Lung (tissue), 12 donors: ENCODE data around the gene GCSAM. TPM values are rescaled to one million over a fixed set of nuclear protein-coding genes. Genes with fewer than 3 reads are reported as not detected.

Source experiments
- ATAC-seq: fragments of 200-7000 bp; cut with Tn5 transposase; one replicate; pipeline ENCODE4 v1.9.1; 2020; ENCODE audit warnings: moderate number of reproducible peaks; ENCODE audit not compliant: insufficient read depth, low FRiP score
- DNase-seq, 3 donors: peaks; one replicate each; pipeline ENCODE4 v3.0.0-alpha.2; 2013 to 2017
- H3K27ac ChIP-seq, 2 donors: one replicate each; pipeline ENCODE4 v1.5.1; 2013; ENCODE audit warnings: mild to moderate bottlenecking in 2 of 2, moderate library complexity in 2 of 2, control low read depth in 1 of 2, inconsistent platforms in 1 of 2, low read depth in 1 of 2, low read length in 1 of 2
- H3K27me3 ChIP-seq, 3 donors: one replicate each; pipeline ENCODE4 v1.5.1; 2013; ENCODE audit warnings: low read length in 2 of 3; ENCODE audit not compliant: control insufficient read depth in 3 of 3, insufficient read depth in 3 of 3
- H3K36me3 ChIP-seq, 4 donors: one replicate each; pipeline ENCODE4 v1.5.1; 2013; ENCODE audit warnings: low read length in 4 of 4, mild to moderate bottlenecking in 1 of 4, moderate library complexity in 1 of 4; ENCODE audit not compliant: control insufficient read depth in 4 of 4, insufficient read depth in 4 of 4
- H3K4me1 ChIP-seq, 5 donors: one replicate each; pipeline ENCODE4 v1.5.1; 2013; ENCODE audit warnings: low read length in 5 of 5, mild to moderate bottlenecking in 2 of 5, moderate library complexity in 1 of 5; ENCODE audit not compliant: control insufficient read depth in 5 of 5, insufficient read depth in 5 of 5
- H3K4me3 ChIP-seq: one replicate; pipeline ENCODE4 v1.5.1; 2013; ENCODE audit warnings: mild to moderate bottlenecking, control low read depth, moderate library complexity
- H3K9ac ChIP-seq, 2 donors: one replicate each; pipeline ENCODE4 v1.5.1; 2013; ENCODE audit warnings: low read length in 2 of 2, control low read depth in 1 of 2; ENCODE audit not compliant: insufficient read depth in 1 of 2
- H3K9me3 ChIP-seq, 4 donors: one replicate each; pipeline ENCODE4 v1.5.1; 2013; ENCODE audit warnings: low read length in 3 of 4, mild to moderate bottlenecking in 1 of 4, moderate library complexity in 1 of 4; ENCODE audit not compliant: control insufficient read depth in 4 of 4, insufficient read depth in 3 of 4
- CTCF ChIP-seq: IDR thresholded peaks from 2 replicates; pipeline ENCODE4 v1.5.1; 2012; ENCODE audit warnings: mild to moderate bottlenecking; ENCODE audit errors: control extremely low read depth, extremely low read depth
- WGBS, 2 donors: extraction: QIAGEN DNeasy Blood & Tissue Kit; methylation state at CpG; one replicate each; pipeline ENCODE4 v1.1.7; 2013; 5-methylcytosine and 5-hydroxymethylcytosine counted together
- polyA plus RNA-seq, 2 donors: library from polyadenylated mRNA; stranded (reverse); fragments of 200-250 nt; gene quantifications; one replicate each; pipeline ENCODE4 v1.2.1, GENCODE V29; 2013
- total RNA-seq, 2 donors: library from RNA; depleted of rRNA in 1 of 2; stranded (reverse); fragments of >200 nt in 1 of 2; gene quantifications; one replicate each; pipeline ENCODE4 v1.2.1, GENCODE V29; 2014 to 2021
- donor health status: control.
- donor health status: control.
- donor health status: Bipolar disorder and iron deficiency.
- donor health status: healthy.
- donor health status: DM: yes; HTN: yes; CAD: no.

Gene GCSAM
- total and polyA plus RNA-seq, 4 donors, result 0.14 to 0.97 (median 0.47) TPM

GRCh38 chr3:112129925-112130637, 3.0 kb downstream of the GCSAM start:
- ATAC-seq, result no peak
- no peak overlapping the region for H3K9ac ChIP-seq
- no peaks in the 10 kb centered on the region for H3K27me3 ChIP-seq
- H3K9me3 ChIP-seq, result no peaks in the 10 kb centered on the region
- peaks cover 0 to 5% (median 0%) of the 10 kb centered on the region in 5 donors for H3K4me1 ChIP-seq
- TF ChIP-seq CTCF, result no peak
- no peak overlapping the region for H3K27ac ChIP-seq
- no peak for DNase-seq
- no peak overlapping the region for H3K4me3 ChIP-seq
- peaks cover 0 to 1% (median 0%) of the 10 kb centered on the region in 4 donors for H3K36me3 ChIP-seq
- 76 to 88% methylated on average over 4 of the region's 4 CpGs for WGBS, 2 donors

- Histone ChIP-seq H3K9me3 (no peaks in the 10 kb centered on the region), H3K9ac (no peak overlapping the region), H3K27me3 (no peaks in the 10 kb centered on the region), H3K4me1 (peaks cover 0 to 5% (median 0%) of the 10 kb centered on the region in 5 donors), H3K27ac (no peak overlapping the region), H3K36me3 (peaks cover 0 to 1% (median 0%) of the 10 kb centered on the region in 4 donors), H3K4me3 (no peak overlapping the region)
- WGBS, 2 donors, result 53 to 62% methylated on average over 7 of the region's 7 CpGs
- ATAC-seq (no peak), DNase-seq (no peak)
- no peak for TF ChIP-seq CTCF
Observed at GRCh38 chr3:112128843-112129727, 4.0 kb downstream of the GCSAM start.

GRCh38 chr3:112127522-112128494, 5.2 kb downstream of the GCSAM start:
- Histone ChIP-seq H3K36me3 (peaks cover 0 to 1% (median 0%) of the 10 kb centered on the region in 4 donors), H3K4me3 (no peak overlapping the region), H3K9me3 (no peaks in the 10 kb centered on the region), H3K27ac (no peak overlapping the region), H3K27me3 (no peaks in the 10 kb centered on the region), H3K4me1 (peaks cover 0 to 5% (median 0%) of the 10 kb centered on the region in 5 donors), H3K9ac (no peak overlapping the region)
- no peak for TF ChIP-seq CTCF
- 53 to 66% methylated on average over 10 of the region's 10 CpGs for WGBS, 2 donors
- no peak for ATAC-seq
- DNase-seq, result no peak
